Stomach smooth muscle (tissue), 2 donors: ENCODE measurements around the gene MFSD12.

Experiments
- H3K27ac ChIP-seq: one replicate; pipeline ENCODE4 v1.7.0; 2013; ENCODE audit warnings: mild to moderate bottlenecking, low read length, inconsistent platforms
- H3K27me3 ChIP-seq, 2 donors: one replicate each; pipeline ENCODE4 v1.7.0; 2013; ENCODE audit warnings: low read length in 2 of 2; ENCODE audit not compliant: insufficient read depth in 2 of 2, control insufficient read depth in 1 of 2
- H3K36me3 ChIP-seq, 2 donors: one replicate each; pipeline ENCODE4 v1.7.0; 2013; ENCODE audit warnings: low read length in 2 of 2; ENCODE audit not compliant: control insufficient read depth in 2 of 2, insufficient read depth in 2 of 2
- H3K4me1 ChIP-seq: one replicate; pipeline ENCODE4 v1.7.0; 2013; ENCODE audit warnings: low read length; ENCODE audit not compliant: control insufficient read depth, insufficient read depth
- H3K4me3 ChIP-seq, 2 donors: one replicate each; pipeline ENCODE4 v1.7.0; 2013; ENCODE audit warnings: low read length in 2 of 2
- H3K9ac ChIP-seq, 2 donors: one replicate each; pipeline ENCODE4 v1.7.0; 2013; ENCODE audit warnings: low read length in 2 of 2, mild to moderate bottlenecking in 1 of 2
- H3K9me3 ChIP-seq, 2 donors: one replicate each; pipeline ENCODE4 v1.7.0; 2013; ENCODE audit warnings: low read length in 2 of 2; ENCODE audit not compliant: control insufficient read depth in 2 of 2
- donor health status: healthy.
- donor health status: Pancreatic carcinoma.

The MFSD12 gene

DNA sequence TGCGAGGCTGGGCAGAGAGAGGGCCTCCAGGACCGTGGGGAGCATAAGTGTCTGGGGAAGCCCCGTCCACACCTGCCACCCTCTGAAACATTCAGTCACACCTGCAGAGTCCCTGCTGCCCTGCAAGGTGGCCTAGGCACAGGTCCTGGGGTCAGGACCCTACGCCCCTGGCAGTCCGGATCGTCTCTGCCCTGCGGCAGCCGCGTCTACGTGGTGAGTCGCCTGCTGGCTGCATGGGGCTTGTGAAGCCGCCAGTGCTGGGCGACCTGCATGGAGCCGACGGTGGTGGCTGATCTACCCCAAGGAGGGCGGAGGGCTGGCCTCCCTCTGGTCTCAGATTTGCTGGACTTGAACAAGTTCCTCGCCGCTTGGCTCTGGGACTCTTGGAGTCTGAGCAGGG lies 38.3 kb downstream of the MFSD12 start:
- Histone ChIP-seq H3K9me3 (no peaks in the 10 kb centered on the region), H3K4me3 (no peak overlapping the region), H3K4me1 (peaks cover 13% of the 10 kb centered on the region), H3K9ac (no peak overlapping the region), H3K27me3 (no peaks in the 10 kb centered on the region), H3K36me3 (peaks cover 0 to 15% of the 10 kb centered on the region in 2 donors), H3K27ac (no peak overlapping the region)

DNA sequence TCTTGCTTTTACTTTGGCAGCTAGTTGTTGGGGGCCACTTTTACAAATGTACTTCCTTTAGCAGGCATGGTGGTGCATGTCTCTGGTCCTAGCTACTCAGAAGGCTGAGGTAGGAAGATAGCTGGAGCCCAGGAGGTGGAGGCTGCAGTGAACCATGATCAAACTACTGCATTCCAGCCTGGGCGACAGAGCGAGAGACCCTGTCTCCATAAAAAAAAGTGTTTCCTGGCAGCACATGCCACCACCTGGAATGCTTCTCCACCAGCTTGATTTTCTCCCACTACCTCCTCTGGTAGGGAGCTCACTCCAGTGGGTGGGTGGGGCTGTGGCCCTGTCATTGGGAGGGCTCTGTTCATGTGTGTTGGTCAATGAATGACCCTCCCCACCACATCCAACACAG lies 38.7 kb downstream of the MFSD12 start:
- peaks cover 0 to 11% of the 10 kb centered on the region in 2 donors for H3K36me3 ChIP-seq
- peaks cover 13% of the 10 kb centered on the region for H3K4me1 ChIP-seq
- H3K9ac ChIP-seq = no peak overlapping the region
- no peaks in the 10 kb centered on the region for H3K9me3 ChIP-seq
- no peak overlapping the region for H3K27ac ChIP-seq
- no peaks in the 10 kb centered on the region for H3K27me3 ChIP-seq
- H3K4me3 ChIP-seq = no peak overlapping the region

DNA sequence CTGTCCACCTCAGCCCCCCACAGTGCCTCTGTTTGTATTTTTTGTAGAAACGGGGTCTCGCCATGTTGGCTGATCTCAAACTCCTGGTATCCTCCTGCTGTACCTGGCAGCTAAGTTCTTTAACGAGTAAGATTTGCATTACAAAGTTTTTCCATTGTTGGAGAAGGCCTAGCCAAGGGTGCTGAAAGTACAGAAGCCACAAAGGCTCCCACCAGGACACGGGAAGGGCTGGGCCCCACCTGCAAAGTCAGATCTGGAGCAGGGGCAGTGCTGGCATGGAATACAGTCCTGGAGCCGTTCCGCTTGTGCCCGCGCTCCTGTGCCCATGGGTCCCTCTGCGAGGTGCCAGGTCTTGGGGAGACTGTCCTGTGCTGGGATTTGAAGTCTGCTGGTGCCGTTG lies 39.1 kb downstream of the MFSD12 start:
- Histone ChIP-seq H3K27me3 (no peaks in the 10 kb centered on the region), H3K27ac (no peak overlapping the region), H3K9ac (no peak overlapping the region), H3K4me1 (peaks cover 17% of the 10 kb centered on the region), H3K4me3 (no peak overlapping the region), H3K9me3 (no peaks in the 10 kb centered on the region), H3K36me3 (peaks cover 0 to 7% of the 10 kb centered on the region in 2 donors)

DNA sequence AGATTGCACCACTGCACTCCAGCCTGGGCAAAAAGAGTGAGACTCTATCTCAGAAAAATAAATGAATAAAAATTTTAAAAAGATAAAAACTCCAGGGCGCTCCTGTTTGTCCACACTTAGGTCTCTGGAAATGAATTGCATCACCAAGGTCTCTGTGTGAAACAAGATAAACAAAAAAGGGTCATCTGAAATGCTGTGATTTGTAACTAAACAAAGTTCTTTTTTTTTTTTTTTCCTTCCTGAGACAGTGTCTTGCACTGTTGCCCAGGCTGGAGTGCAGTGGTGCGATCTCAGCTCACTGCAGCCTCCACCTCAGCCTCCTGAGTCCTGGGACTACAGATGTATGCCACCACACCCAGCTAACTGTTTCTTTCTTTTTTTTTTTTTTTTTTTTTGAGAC lies 39.7 kb downstream of the MFSD12 start:
- no peak overlapping the region for H3K4me3 ChIP-seq

DNA sequence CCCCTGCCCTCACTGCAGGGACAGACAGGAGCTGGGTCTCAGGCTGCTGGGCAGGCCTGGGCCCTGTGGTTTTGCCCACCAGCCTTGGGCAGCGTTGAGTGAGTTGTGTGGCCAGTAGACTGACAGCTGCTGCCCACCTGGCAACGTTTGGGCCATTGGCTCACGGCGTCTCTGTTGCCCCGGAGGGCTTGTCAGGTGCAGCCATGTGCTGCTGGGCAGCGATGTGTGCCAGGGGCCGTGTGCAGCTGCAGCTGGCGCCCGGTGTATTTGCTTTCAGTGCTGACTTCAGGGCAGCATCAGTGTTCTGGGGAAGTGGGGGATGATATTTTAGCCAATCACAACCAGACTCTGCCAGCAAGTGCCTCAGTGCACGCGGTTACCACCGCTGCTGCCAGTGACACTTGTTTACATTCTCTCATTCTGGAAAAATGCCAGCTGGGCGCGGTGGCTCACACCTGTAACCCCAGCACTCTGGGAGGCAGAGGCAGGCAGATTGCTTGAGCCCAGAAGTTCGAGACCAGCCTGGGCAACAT lies 40.6 kb downstream of the MFSD12 start:
- H3K36me3 ChIP-seq = peaks cover 0 to 4% of the 10 kb centered on the region in 2 donors
- no peak overlapping the region for H3K27ac ChIP-seq
- H3K27me3 ChIP-seq = no peaks in the 10 kb centered on the region
- H3K9ac ChIP-seq = no peak overlapping the region
- H3K4me1 ChIP-seq = peaks cover 18% of the 10 kb centered on the region
- H3K4me3 ChIP-seq = no peak overlapping the region
- H3K9me3 ChIP-seq = no peaks in the 10 kb centered on the region

More for the DNA sequence above, 39.7 kb downstream of the MFSD12 start:
- Histone ChIP-seq H3K9me3 (no peaks in the 10 kb centered on the region), H3K4me1 (peaks cover 17% of the 10 kb centered on the region), H3K9ac (no peak overlapping the region), H3K36me3 (peaks cover 0 to 7% of the 10 kb centered on the region in 2 donors), H3K27ac (no peak overlapping the region), H3K27me3 (no peaks in the 10 kb centered on the region)

DNA sequence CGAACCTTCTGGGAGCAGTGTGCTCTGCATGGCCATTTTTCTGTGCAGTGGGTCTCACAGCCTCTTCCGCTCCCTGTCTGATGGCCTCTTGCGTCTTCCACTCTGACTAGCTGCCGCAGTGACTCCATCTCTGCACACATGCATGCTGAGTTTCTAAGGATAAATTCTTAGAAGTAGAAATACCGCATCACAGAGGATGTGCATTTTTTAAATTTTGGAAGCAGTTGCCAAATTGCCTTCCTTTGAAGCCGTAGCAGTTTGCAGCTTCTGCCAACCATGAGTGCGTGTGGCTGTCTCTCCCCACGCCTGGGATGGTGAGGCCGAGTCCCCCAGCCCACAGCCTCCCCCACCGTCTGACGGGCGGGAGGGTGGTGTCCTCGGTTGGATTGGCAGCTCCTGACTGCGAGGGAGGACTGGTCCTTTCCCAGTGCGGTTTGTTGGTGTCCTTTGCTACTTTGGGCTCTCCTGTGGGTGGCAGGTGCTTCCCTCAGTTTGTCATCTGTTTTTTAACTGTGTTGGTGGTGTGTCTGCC lies 41.4 kb downstream of the MFSD12 start:
- no peaks in the 10 kb centered on the region for H3K27me3 ChIP-seq
- no peak overlapping the region for H3K9ac ChIP-seq
- H3K9me3 ChIP-seq = no peaks in the 10 kb centered on the region
- no peak overlapping the region for H3K27ac ChIP-seq
- H3K4me1 ChIP-seq = peaks cover 21% of the 10 kb centered on the region
- H3K4me3 ChIP-seq = no peak overlapping the region
- H3K36me3 ChIP-seq = peaks cover 0 to 4% of the 10 kb centered on the region in 2 donors

DNA sequence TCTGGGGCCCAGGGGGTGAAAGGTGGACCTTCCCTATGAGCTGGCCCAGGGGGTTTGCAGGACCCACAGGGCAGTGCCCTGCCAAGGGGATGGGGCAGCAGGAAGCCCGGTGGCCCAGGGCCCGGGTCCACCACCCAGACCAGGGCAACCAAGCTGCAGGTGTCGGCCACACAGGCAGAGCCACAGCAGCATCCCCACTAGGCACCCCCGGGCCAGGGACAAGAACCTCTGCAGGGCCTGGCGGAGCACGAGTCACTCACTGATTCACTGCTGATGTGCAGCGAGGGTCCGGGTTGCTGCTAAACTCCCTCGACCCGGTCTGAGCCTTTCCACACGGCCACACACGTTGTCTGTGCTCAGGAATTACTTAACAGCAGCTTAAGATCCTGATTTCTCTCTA lies 42.5 kb downstream of the MFSD12 start:
- Histone ChIP-seq H3K9me3 (no peaks in the 10 kb centered on the region), H3K27ac (no peak overlapping the region), H3K4me3 (no peak overlapping the region), H3K36me3 (peaks cover 0 to 4% of the 10 kb centered on the region in 2 donors), H3K9ac (no peak overlapping the region), H3K4me1 (peaks cover 16% of the 10 kb centered on the region), H3K27me3 (no peaks in the 10 kb centered on the region)

DNA sequence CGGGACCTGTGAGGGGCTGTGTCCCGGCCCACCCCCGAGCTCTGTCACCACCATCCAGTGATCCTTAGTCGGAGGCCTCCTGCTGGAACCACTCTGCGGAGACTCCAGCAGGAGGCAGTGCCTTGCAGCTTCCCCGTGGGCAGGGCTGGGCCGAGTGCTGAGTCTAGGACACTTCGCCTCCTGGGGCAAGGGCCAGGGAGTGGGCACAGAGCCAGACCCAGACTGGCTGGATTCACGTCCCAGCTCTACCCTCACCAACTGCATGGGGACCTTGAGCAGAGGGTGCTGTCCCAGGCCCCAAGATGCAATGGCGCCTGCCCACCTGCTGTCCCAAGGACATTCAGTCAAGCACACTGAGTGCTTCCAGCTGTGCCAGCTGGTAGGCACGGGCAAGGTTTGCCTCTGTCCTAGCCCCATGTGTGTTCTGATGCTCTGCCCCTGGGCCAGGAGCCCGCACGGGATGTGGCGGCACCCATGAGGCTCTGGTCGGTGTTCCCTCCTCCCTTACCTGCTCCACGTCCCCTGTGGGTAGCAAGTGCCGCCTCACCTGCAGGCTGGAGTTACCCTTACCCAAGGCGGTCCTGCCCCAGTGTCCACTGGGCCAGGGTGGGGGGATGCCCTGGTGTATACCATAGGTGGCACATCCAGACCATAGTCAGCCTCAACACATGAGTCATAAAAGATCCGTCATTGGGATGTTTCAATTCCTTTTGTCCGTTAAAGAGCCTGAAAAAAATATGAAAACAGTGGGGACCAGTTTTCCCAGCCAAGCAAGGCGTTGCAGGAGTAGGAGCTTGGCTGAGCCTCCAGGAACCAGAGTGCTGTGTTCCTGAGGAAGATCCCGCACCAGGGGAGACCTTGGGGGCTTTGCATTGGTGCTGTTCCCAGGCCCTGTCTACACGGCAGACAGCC lies 43.9 kb downstream of the MFSD12 start:
- Histone ChIP-seq H3K27me3 (no peaks in the 10 kb centered on the region), H3K9ac (no peak overlapping the region), H3K9me3 (no peaks in the 10 kb centered on the region), H3K27ac (no peak overlapping the region), H3K4me1 (peaks cover 23% of the 10 kb centered on the region), H3K36me3 (no peaks in the 10 kb centered on the region), H3K4me3 (no peak overlapping the region)

DNA sequence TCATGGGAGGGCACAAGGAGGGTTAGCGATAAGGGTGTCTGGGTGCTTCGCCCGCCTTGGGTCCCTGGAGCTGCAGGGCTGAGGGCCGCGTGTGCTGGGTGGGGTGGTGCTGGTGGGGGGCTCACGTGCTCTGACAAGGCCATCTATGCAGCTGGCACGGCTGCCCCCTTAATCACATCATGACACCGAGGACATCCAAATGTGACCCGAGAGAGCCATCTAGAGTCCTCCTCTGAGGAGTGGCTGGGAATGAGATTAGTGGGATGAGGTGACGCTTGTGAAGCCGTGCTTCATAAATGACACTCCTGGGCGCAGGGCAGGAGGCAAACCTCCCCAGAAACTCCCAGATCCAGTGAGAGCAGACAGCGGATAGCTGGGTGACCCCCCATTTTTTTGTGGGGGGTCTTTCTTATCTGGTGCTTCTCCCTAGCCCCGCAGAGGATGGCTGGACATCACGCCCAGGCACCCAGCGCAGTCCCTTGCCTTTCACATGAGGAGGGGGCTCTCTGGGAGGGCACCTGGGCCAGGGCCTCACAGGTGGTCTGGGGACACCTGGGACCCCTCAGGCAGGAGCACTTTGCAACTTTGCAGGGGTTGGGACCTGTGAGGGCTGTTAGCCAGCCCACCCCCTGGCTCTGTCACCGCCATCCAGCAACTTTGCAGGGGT lies 44.7 kb downstream of the MFSD12 start:
- H3K9ac ChIP-seq = no peak overlapping the region
- H3K27me3 ChIP-seq = no peaks in the 10 kb centered on the region
- H3K9me3 ChIP-seq = no peaks in the 10 kb centered on the region
- H3K4me3 ChIP-seq = no peak overlapping the region
- no peak overlapping the region for H3K27ac ChIP-seq
- H3K4me1 ChIP-seq = peaks cover 24% of the 10 kb centered on the region
- H3K36me3 ChIP-seq = no peaks in the 10 kb centered on the region

DNA sequence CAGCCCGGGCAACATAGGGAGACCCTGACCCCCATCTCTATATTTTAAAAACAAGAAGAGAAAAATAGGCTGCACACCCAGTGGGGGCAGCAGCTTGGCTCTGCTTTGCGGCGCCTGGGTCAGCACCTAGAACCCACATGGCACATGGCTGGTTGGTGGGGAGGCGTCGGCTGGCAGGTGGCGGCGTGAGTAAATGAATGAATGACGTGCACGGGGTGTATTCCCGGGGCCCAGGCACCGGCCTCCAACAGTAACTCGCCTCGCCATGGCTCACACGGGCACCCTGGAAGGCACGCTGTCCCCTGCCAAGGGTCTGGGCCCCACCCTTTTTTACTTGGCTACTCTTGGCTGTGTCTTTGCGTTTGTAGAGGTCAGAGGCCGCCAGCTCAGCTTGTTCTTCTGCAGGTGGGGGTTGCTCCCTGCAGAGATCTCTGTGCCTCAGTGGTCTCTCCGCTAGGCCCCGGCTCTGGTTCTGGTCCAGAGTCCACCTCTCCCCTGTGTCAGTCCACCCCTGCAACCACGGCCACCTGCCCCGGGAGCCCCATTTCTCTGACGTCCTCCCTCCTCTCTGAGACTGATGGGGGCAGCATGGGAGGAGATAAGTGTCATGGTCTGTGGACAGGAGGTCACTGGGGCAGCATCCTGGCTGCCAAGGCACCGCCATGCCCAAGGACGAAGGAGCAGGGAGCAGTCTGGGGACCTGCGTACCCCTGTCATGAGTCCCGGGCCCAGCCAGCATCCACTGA lies 45.7 kb downstream of the MFSD12 start:
- Histone ChIP-seq H3K36me3 (no peaks in the 10 kb centered on the region), H3K4me1 (peaks cover 30% of the 10 kb centered on the region), H3K27ac (no peak overlapping the region), H3K4me3 (no peak overlapping the region), H3K9ac (no peak overlapping the region), H3K9me3 (no peaks in the 10 kb centered on the region), H3K27me3 (no peaks in the 10 kb centered on the region)
